Adrenal gland (tissue), 5 donors: ENCODE results near the gene ZNF557.
A peak's percentile ranks its signal among the peaks of the same experiment; 100 is the strongest.
"Not testable (repeated sequence)": the region's sequence is repeated elsewhere in the genome, so short reads cannot be mapped to it uniquely, and the experiment has no call there.

Experiments
- CTCF ChIP-seq, 6 experiments: fragments of 450-650 bp in 4 of 6; fragments of 200-600 bp in 2 of 6; sonication (generic) in 1 of 6; IDR thresholded peaks; 1 replicate in 5 of 6; 2 replicates in 1 of 6; pipeline versions ENCODE4 v1.5.1 to v1.8.0; 2016 to 2021; ENCODE audit warnings: antibody characterized with exemption in 6 of 6, mild to moderate bottlenecking in 2 of 6, moderate library complexity in 1 of 6
- POLR2A ChIP-seq, 2 donors: fragments of 450-650 bp; IDR thresholded peaks; one replicate each; pipeline ENCODE4 v1.6.1; 2017; ENCODE audit warnings: antibody characterized with exemption in 2 of 2, mild to moderate bottlenecking in 2 of 2, moderate library complexity in 1 of 2
- donor health status: DM: no; HTN: no; CAD: no.

DNA sequence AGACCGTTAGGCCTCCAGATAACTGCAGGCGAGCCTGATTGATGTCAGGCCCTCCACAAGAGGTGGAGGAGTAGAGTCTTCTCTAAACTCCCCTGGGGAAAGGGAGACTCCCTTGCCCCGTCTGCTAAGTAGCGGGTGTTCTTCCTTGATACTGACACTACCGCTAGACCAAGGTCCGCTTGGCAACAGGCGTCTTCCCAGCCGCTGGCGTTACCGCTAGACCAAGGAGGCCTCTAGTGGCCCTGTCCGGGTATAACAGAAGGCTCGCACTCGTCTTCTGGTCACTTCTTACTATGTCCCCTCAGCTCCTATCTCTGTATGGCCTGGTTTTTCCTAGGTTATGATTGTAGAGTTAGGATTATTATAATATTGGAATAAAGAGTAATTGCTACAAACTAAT, 2.4 kb upstream of the ZNF557 start:
- not testable (repeated sequence) for TF ChIP-seq POLR2A (IDR thresholded peaks at IDR 0.05)
- peak in 2 of 6 experiments; percentile 13 to 27 for TF ChIP-seq CTCF (IDR thresholded peaks at IDR 0.05)
